Gastroesophageal sphincter (tissue), 4 donors: ENCODE measurements around the gene STH. TPM values are rescaled to one million over a fixed set of nuclear protein-coding genes. Genes with fewer than 3 reads are reported as not detected.
"Not testable (repeated sequence)": the region's sequence is repeated elsewhere in the genome, so short reads cannot be mapped to it uniquely, and the experiment has no call there.

Experiments used
- ATAC-seq: fragments of 150-250 bp; one replicate; pipeline ENCODE4 v1.9.1; 2016; ENCODE audit warnings: mild to moderate bottlenecking, moderate library complexity
- H3K27ac ChIP-seq, 4 donors: fragments of 200-600 bp; sonication (generic) in 3 of 4; 1 replicate in 3 of 4; 2 replicates in 1 of 4; pipeline ENCODE4 v1.5.1; 2016 to 2019
- H3K27me3 ChIP-seq: fragments of 200-600 bp; sonication (generic); one replicate; pipeline ENCODE4 v1.5.1; 2019
- H3K36me3 ChIP-seq, 2 donors: fragments of 200-600 bp; sonication (generic); one replicate each; pipeline ENCODE4 v1.5.1; 2019; ENCODE audit warnings: control low read depth in 1 of 2
- H3K4me1 ChIP-seq, 3 donors: fragments of 200-600 bp; sonication (generic); 1 replicate in 2 of 3; 2 replicates in 1 of 3; pipeline ENCODE4 v1.5.1; 2016 to 2019; ENCODE audit warnings: control low read depth in 2 of 3
- H3K4me3 ChIP-seq, 2 donors: fragments of 200-600 bp; sonication (generic); one replicate each; pipeline ENCODE4 v1.5.1; 2019; ENCODE audit warnings: mild to moderate bottlenecking in 1 of 2, moderate library complexity in 1 of 2
- H3K9me3 ChIP-seq, 3 donors: fragments of 200-600 bp; sonication (generic); one replicate each; pipeline ENCODE4 v1.5.1; 2017 to 2019; ENCODE audit warnings: control low read depth in 2 of 3
- CTCF ChIP-seq, 4 experiments: fragments of 200-600 bp in 2 of 4; fragments of 450-650 bp in 2 of 4; sonication (generic) in 1 of 4; IDR thresholded peaks; one replicate each; pipeline ENCODE4 v1.5.1; 2017 to 2019; ENCODE audit warnings: antibody characterized with exemption in 4 of 4, mild to moderate bottlenecking in 2 of 4, moderate library complexity in 2 of 4
- EP300 ChIP-seq: sonication (generic); formaldehyde crosslinking; IDR thresholded peaks from one replicate; pipeline ENCODE4 v1.6.1; 2017; ENCODE audit warnings: antibody characterized with exemption, mild to moderate bottlenecking
- POLR2A ChIP-seq, 2 donors: fragments of 450-650 bp; IDR thresholded peaks; one replicate each; pipeline ENCODE4 v1.6.1; 2017; ENCODE audit warnings: antibody characterized with exemption in 2 of 2, mild to moderate bottlenecking in 2 of 2, moderate library complexity in 1 of 2
- POLR2AphosphoS5 ChIP-seq: sonication (generic); formaldehyde crosslinking; IDR thresholded peaks from one replicate; pipeline ENCODE4 v1.6.1; 2017; ENCODE audit warnings: antibody characterized with exemption
- WGBS, 2 donors: methylation state at CpG; one replicate each; pipeline ENCODE4 v1.1.5; 2018; ENCODE audit warnings: low coverage in 1 of 2; 5-methylcytosine and 5-hydroxymethylcytosine counted together
- total RNA-seq, 4 donors: library from RNA; depleted of rRNA; stranded (reverse); fragments of >200 nt; gene quantifications; one replicate each; pipeline ENCODE4 v1.1.0, GENCODE V29; 2016

Gene STH
- total RNA-seq, 4 donors from 2014 or later = not detected

GRCh38 chr17:45955326-45955725 is 43.7 kb upstream of the STH start:
- Histone ChIP-seq H3K4me1 (no peaks in the 10 kb centered on the region), H3K27me3 (peaks cover 21% of the 10 kb centered on the region), H3K4me3 (no peak overlapping the region), H3K36me3 (no peaks in the 10 kb centered on the region), H3K9me3 (no peaks in the 10 kb centered on the region), H3K27ac (no peak overlapping the region)
- ATAC-seq = no peak
- 89 to 90% methylated on average over 2 to 5 of the region's 10 CpGs for WGBS, 2 donors
- TF ChIP-seq POLR2A (IDR thresholded peaks at IDR 0.05) (no peak), POLR2AphosphoS5 (no peak), EP300 (no peak), CTCF (IDR thresholded peaks at IDR 0.05) (no peak)

- no peak for TF ChIP-seq POLR2AphosphoS5
- TF ChIP-seq EP300 = no peak
- TF ChIP-seq POLR2A (IDR thresholded peaks at IDR 0.05) = no peak
- no peak for TF ChIP-seq CTCF (IDR thresholded peaks at IDR 0.05)
- Histone ChIP-seq H3K36me3 (no peaks in the 10 kb centered on the region), H3K4me3 (no peak overlapping the region), H3K4me1 (no peaks in the 10 kb centered on the region), H3K27ac (no peak overlapping the region), H3K9me3 (no peaks in the 10 kb centered on the region), H3K27me3 (peaks cover 14% of the 10 kb centered on the region)
- WGBS, 2 donors = 60 to 88% methylated on average over 1 of the region's 3 CpGs
- no peak for ATAC-seq
Observed at GRCh38 chr17:45956090-45956489, 43.0 kb upstream of the STH start.

- not testable (repeated sequence) for H3K27me3 ChIP-seq, ATAC-seq, H3K9me3 ChIP-seq, H3K4me1 ChIP-seq, H3K4me3 ChIP-seq, H3K27ac ChIP-seq, H3K36me3 ChIP-seq
- 100% methylated on average over 3 of the region's 4 CpGs; no CpG with 5 or more reads in 1 of the 2 donors for WGBS, 2 donors
Observed at GRCh38 chr17:45956746-45957145, 42.3 kb upstream of the STH start.

GRCh38 chr17:45958307-45958706 is 40.7 kb upstream of the STH start:
- Histone ChIP-seq H3K9me3 (no peaks in the 10 kb centered on the region), H3K4me1 (no peaks in the 10 kb centered on the region), H3K27ac (no peak overlapping the region), H3K4me3 (no peak overlapping the region), H3K27me3 (no peaks in the 10 kb centered on the region), H3K36me3 (no peaks in the 10 kb centered on the region)
- WGBS, 2 donors = 80 to 88% methylated on average over 4 to 9 of the region's 9 CpGs
- no peak for ATAC-seq
- TF ChIP-seq EP300 = no peak
- TF ChIP-seq CTCF (IDR thresholded peaks at IDR 0.05) = no peak
- no peak for TF ChIP-seq POLR2A (IDR thresholded peaks at IDR 0.05)
- no peak for TF ChIP-seq POLR2AphosphoS5

GRCh38 chr17:45958994-45959665 is 39.9 kb upstream of the STH start:
- ATAC-seq = no peak
- TF ChIP-seq POLR2AphosphoS5 = no peak
- no peak for TF ChIP-seq EP300
- no peak for TF ChIP-seq POLR2A (IDR thresholded peaks at IDR 0.05)
- TF ChIP-seq CTCF (IDR thresholded peaks at IDR 0.05) = no peak
- Histone ChIP-seq H3K4me1 (no peaks in the 10 kb centered on the region), H3K9me3 (no peaks in the 10 kb centered on the region), H3K27ac (no peak overlapping the region), H3K36me3 (no peaks in the 10 kb centered on the region), H3K4me3 (no peak overlapping the region), H3K27me3 (no peaks in the 10 kb centered on the region)
- WGBS, 2 donors = 82 to 91% methylated on average over 5 to 7 of the region's 9 CpGs
